ENCODE results near the gene PCDHA2.
"Not testable (repeated sequence)": the region's sequence is repeated elsewhere in the genome, so short reads cannot be mapped to it uniquely, and the experiment has no call there.

Gene PCDHA2

GRCh38 chr5:140821375-140822280 is 27.0 kb downstream of the PCDHA2 start, which contains the start of gene PCDHA5:
Gene PCDHA5, plus strand, starts transcription at chr5:140821613.
- no peak for DNase-seq

- no peak for DNase-seq
Measured at GRCh38 chr5:140822281-140822629, 27.6 kb downstream of the PCDHA2 start.

- not testable (repeated sequence) for DNase-seq
Measured at GRCh38 chr5:140822969-140823368, 28.3 kb downstream of the PCDHA2 start.

GRCh38 chr5:140823475-140823874 is 28.8 kb downstream of the PCDHA2 start:
- DNase-seq: no peak

GRCh38 chr5:140827704-140828361 is 33.2 kb downstream of the PCDHA2 start, which contains the start of gene PCDHA6:
Gene PCDHA6, plus strand, starts transcription at chr5:140827960. Its CDS starts 132 bp downstream, at chr5:140828092.
- DNase-seq: no peak

GRCh38 chr5:140828362-140828737 is 33.7 kb downstream of the PCDHA2 start:
- DNase-seq: no peak

- DNase-seq: not testable (repeated sequence)
Measured at GRCh38 chr5:140829511-140830501, 35.2 kb downstream of the PCDHA2 start.

GRCh38 chr5:140833993-140834392 is 39.3 kb downstream of the PCDHA2 start, which contains the start of gene PCDHA7:
Gene PCDHA7, plus strand, starts transcription at chr5:140834269. Its CDS starts 115 bp downstream, at chr5:140834384.
- DNase-seq: peak; percentile 15

GRCh38 chr5:140834439-140835008 is 39.9 kb downstream of the PCDHA2 start:
- not testable (repeated sequence) for DNase-seq

- DNase-seq: no peak
Measured at GRCh38 chr5:140835622-140836510, 41.2 kb downstream of the PCDHA2 start.

- DNase-seq: peak; percentile 34
Measured at GRCh38 chr5:140840978-140841962, 46.6 kb downstream of the PCDHA2 start, which contains the start of gene PCDHA8. Gene PCDHA8, plus strand, starts transcription at chr5:140841187. Its CDS starts 135 bp downstream, at chr5:140841322.

- DNase-seq: no peak
Measured at GRCh38 chr5:140842798-140843733, 48.4 kb downstream of the PCDHA2 start.
